Fibroblast of the aortic adventitia (primary cell): ENCODE results near the gene ABCC10. TPM values are rescaled to one million over a fixed set of nuclear protein-coding genes. Genes with fewer than 3 reads are reported as not detected.
A peak's percentile ranks its signal among the peaks of the same experiment; 100 is the strongest.
"Not testable (repeated sequence)": the region's sequence is repeated elsewhere in the genome, so short reads cannot be mapped to it uniquely, and the experiment has no call there.

Source experiments
- DNase-seq: peaks from one replicate; pipeline ENCODE4 v3.0.0-alpha.2; 2010; ENCODE audit warnings: low read depth
- H3K4me3 ChIP-seq: 2 replicates; pipeline ENCODE4 v1.5.1; 2011; ENCODE audit warnings: low read depth, mild to moderate bottlenecking, control low read depth, low read length, moderate library complexity
- CTCF ChIP-seq: IDR thresholded peaks from 2 replicates; pipeline ENCODE4 v1.5.1; 2011; ENCODE audit warnings: mild to moderate bottlenecking, low read length, control low read depth, inconsistent platforms; ENCODE audit not compliant: insufficient read depth
- total RNA-seq: library from RNA; depleted of rRNA; stranded (reverse); fragments of >200 nt; gene quantifications from 2 replicates; pipeline ENCODE4 v1.2.3, GENCODE V29; 2012; ENCODE audit warnings: low replicate concordance

ABCC10 gene
- total RNA-seq, 1 donor, result 25.8 TPM

GRCh38 chr6:43453831-43454230, 26.5 kb downstream of the ABCC10 start:
- DNase-seq, result no peak
- no peak for TF ChIP-seq CTCF
- H3K4me3 ChIP-seq, result no peak overlapping the region

GRCh38 chr6:43454290-43454695, 27.0 kb downstream of the ABCC10 start:
- no peak for DNase-seq
- TF ChIP-seq CTCF, result peak; percentile 98
- H3K4me3 ChIP-seq, result peak overlapping the region; percentile 61

GRCh38 chr6:43454696-43455530, 27.6 kb downstream of the ABCC10 start:
- H3K4me3 ChIP-seq, result peak overlapping the region; percentile 61
- peak; percentile 81 for DNase-seq
- TF ChIP-seq CTCF, result no peak

GRCh38 chr6:43455531-43456428, 28.4 kb downstream of the ABCC10 start, which contains the start of gene DLK2:
TSS of gene DLK2 (minus strand) at chr6:43455548. CDS start at chr6:43454825, 723 bp downstream.
- H3K4me3 ChIP-seq, result peak within 1 kb of the TSS; percentile 61
- DNase-seq, result no peak
- TF ChIP-seq CTCF, result no peak

GRCh38 chr6:43457643-43458042, 30.3 kb downstream of the ABCC10 start:
- no peak for DNase-seq
- H3K4me3 ChIP-seq, result no peak overlapping the region
- no peak for TF ChIP-seq CTCF

- not testable (repeated sequence) for DNase-seq
These were observed 30.8 kb downstream of the ABCC10 start for GRCh38 chr6:43458154-43458553.

GRCh38 chr6:43459535-43459934, 32.2 kb downstream of the ABCC10 start:
- no peak for TF ChIP-seq CTCF
- DNase-seq, result no peak
- no peak overlapping the region for H3K4me3 ChIP-seq

More at GRCh38 chr6:43458154-43458553, 30.8 kb downstream of the ABCC10 start:
- not testable (repeated sequence) for H3K4me3 ChIP-seq
